GM19239 (cell line): ENCODE measurements around the gene ADAR.

Source experiments
- DNase-seq: peaks from one replicate; pipeline ENCODE4 v3.0.0; 2011; ENCODE audit warnings: low spot score; ENCODE audit not compliant: insufficient read length
- FAIRE-seq: peaks from 2 replicates; lab custom pipeline; 2011; peaks lifted over from hg19 to GRCh38; lab: Jason Lieb, UNC

ADAR gene

GRCh38 chr1:154586231-154586630 is 21.8 kb downstream of the ADAR start:
- FAIRE-seq (no peak), DNase-seq (no peak)

- DNase-seq (no peak), FAIRE-seq (no peak)
Measured at GRCh38 chr1:154584267-154584994, 23.6 kb downstream of the ADAR start.

GRCh38 chr1:154583773-154584172 is 24.2 kb downstream of the ADAR start:
- no peak for FAIRE-seq

GRCh38 chr1:154582885-154583284 is 25.1 kb downstream of the ADAR start:
- no peak for DNase-seq
- FAIRE-seq, result no peak

More at GRCh38 chr1:154583773-154584172, 24.2 kb downstream of the ADAR start:
- no peak for DNase-seq

GRCh38 chr1:154581766-154582165 is 26.2 kb downstream of the ADAR start:
- no peak for FAIRE-seq
- DNase-seq, result no peak

- no peak for DNase-seq
- FAIRE-seq, result no peak
Measured at GRCh38 chr1:154579374-154579773, 28.6 kb downstream of the ADAR start.

- no peak for FAIRE-seq
- no peak for DNase-seq
Measured at GRCh38 chr1:154578058-154578418, 29.9 kb downstream of the ADAR start.

- DNase-seq (no peak), FAIRE-seq (no peak)
Measured at GRCh38 chr1:154577346-154578057, 30.5 kb downstream of the ADAR start.

- FAIRE-seq, result no peak
- DNase-seq, result no peak
Measured at GRCh38 chr1:154575951-154576566, 31.9 kb downstream of the ADAR start.

- DNase-seq (no peak), FAIRE-seq (no peak)
Measured at GRCh38 chr1:154575147-154575927, 32.6 kb downstream of the ADAR start.

- FAIRE-seq (no peak), DNase-seq (no peak)
Measured at GRCh38 chr1:154574716-154575115, 33.3 kb downstream of the ADAR start.

- no peak for FAIRE-seq
- no peak for DNase-seq
Measured at GRCh38 chr1:154573168-154573510, 34.8 kb downstream of the ADAR start.

- DNase-seq (no peak), FAIRE-seq (no peak)
Measured at GRCh38 chr1:154572468-154573167, 35.4 kb downstream of the ADAR start.

GRCh38 chr1:154571964-154572288 is 36.1 kb downstream of the ADAR start:
- no peak for FAIRE-seq
- no peak for DNase-seq

- FAIRE-seq, result no peak
- no peak for DNase-seq
Measured at GRCh38 chr1:154571244-154571963, 36.6 kb downstream of the ADAR start.

GRCh38 chr1:154568157-154568815 is 39.7 kb downstream of the ADAR start:
- no peak for DNase-seq
- no peak for FAIRE-seq

GRCh38 chr1:154567386-154568156 is 40.4 kb downstream of the ADAR start, which contains the start of gene CHRNB2:
TSS of gene CHRNB2 (plus strand) at chr1:154567778. CDS start at chr1:154568045, 267 bp downstream.
- peak; percentile 55 for FAIRE-seq

GRCh38 chr1:154565876-154566275 is 42.1 kb downstream of the ADAR start:
- DNase-seq (no peak), FAIRE-seq (no peak)

More at GRCh38 chr1:154567386-154568156, 40.4 kb downstream of the ADAR start, which contains the start of gene CHRNB2:
- peak; percentile 87 for DNase-seq
